ENCODE measurements around the gene EOLA1.
"Not testable (repeated sequence)": the region's sequence is repeated elsewhere in the genome, so short reads cannot be mapped to it uniquely, and the experiment has no call there.

Gene EOLA1

DNA sequence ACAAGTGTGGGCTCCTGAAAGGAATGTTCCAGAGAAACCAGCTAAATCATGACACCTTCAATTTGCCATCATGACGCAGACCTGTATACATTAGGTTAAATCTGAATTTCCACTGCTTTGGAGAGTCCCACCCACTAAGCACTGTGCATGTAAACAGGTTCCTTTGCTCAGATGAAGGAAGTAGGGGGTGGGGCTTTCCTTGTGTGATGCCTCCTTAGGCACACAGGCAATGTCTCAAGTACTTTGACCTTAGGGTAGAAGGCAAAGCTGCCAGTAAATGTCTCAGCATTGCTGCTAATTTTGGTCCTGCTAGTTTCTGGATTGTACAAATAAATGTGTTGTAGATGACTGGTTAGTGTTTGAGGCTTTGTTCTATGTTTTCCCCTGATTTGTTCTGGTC, 6.2 kb downstream of the EOLA1 start:
- not testable (repeated sequence) for DNase-seq

DNA sequence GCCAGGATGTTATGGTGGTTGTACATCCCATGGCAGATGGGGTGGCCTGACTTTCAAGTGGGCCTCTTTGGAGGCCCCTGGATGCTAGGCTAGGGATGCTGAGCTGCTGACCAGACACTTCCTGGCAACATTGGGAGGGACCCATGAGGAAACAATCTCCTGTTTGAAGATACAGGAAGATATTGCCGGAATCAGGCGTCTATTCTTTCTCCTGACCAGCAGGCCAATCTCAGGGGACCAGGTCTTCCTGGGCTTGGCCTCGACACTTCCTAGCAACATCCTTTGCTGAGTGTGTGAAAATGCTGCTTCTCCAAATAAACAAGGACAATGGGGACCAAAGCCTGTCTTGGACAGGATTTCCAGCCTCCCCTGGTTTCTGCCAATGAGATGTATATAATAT, 7.0 kb downstream of the EOLA1 start:
- not testable (repeated sequence) for DNase-seq

DNA sequence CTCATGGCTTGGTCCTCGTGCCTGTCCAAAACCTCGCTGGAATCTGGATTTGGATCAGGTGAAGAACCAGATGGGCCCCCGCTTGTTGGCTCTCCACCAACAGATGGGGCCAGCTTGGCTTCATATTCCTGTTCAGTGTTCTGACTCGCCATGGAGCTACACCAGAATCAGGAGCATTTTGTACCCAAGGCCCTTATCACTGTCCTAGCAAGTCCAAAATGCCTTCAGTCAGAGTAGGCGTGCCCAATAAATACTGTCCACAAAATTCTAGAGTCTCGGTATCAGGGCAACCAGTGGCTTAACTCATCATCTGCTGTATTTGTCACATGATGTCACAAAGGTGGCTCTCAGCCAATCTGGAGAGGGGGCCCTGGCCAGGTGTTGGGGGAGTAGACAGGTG, 8.9 kb downstream of the EOLA1 start, which contains the start of gene HSFX3:
Gene HSFX3, minus strand, starts transcription at position 224 of the 400 bp plus-strand sequence. Its CDS starts 72 bp downstream, at position 152.
- not testable (repeated sequence) for DNase-seq

DNA sequence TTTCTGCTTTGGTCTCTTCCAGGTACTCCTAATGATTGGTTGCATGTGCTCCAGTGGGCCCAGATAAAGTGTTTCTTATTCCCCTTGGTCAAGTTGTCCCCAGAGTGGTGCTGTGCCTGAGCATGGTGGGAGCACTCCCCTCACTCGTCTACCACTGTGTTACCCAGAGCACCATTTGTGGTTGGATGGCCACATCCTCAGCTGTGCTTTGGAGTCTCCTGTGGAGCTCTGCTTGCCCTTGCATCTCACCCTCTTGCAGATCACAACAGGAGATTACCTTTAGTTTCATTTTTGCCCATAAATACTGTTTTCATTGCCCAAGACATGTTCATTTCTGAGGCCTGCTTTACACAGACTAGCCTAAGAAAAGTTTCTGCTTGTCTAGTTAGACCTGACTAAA, 9.6 kb downstream of the EOLA1 start:
- not testable (repeated sequence) for DNase-seq

DNA sequence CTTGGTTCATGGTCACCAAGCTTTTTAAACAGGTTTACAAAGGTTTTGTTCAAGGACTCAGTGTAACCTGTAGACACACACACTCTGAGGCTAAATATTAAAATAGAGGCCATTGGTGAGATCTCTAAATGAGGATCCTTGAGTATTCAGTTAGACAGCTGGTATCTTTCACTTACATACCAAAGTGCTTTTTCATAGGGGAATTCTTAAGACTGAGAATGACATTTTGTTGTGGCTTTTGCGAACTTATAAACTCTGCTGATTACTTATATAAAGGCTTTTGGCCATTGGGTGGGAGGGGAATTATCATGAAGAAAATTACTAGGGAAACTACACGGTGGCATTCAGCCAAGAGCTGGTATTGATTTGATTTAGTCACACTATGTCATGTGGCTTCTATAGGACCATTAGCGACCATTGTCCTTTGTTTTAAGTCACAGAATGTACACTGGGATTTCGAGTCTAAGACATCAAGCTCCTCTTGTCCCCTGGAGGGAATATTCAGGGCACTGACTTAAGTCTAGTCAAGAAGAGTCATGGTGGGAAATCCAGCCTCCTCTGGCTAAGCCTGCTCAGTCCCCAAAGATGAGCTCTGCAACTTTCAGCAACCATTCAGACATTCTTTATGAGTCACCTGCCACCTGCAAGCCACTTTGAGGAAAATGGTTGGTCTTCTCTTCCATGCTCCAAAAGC, 10.6 kb downstream of the EOLA1 start:
- not testable (repeated sequence) for DNase-seq

DNA sequence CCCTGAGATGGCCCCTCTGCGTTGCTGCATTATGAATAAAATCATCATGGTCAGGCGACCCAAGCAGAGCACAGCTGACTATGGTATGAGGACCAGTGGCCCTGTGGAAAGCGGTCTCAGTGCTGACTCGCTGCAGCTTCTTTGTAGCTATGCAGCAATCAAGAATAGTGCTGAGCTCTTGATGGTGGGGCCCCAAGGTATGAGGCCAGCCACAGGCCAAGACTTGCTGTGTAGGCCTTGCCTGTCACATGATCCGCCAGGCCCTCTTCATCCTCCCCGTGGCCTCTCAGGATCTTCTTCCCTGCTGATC, 11.1 kb downstream of the EOLA1 start:
- not testable (repeated sequence) for DNase-seq

DNA sequence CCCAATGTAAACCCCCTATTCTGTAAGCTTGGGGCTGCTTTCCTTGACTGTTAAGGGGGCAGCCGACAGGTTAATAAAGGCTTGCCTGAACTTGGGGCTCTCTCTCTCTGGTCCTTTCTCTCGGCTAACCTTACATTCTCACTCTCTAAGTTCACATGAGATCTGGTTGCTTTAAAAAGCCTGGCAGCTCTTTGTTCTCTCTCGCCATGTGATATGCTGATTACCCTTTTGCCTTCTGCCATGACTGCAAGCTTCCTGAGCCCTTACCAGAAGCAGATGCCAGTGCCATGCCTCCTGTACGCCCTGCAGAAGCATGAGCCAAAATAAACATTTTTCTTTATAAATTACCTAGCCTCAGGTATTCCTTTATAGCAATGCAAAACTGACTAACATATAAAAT, 14.4 kb downstream of the EOLA1 start:
- DNase-seq = not testable (repeated sequence)

DNA sequence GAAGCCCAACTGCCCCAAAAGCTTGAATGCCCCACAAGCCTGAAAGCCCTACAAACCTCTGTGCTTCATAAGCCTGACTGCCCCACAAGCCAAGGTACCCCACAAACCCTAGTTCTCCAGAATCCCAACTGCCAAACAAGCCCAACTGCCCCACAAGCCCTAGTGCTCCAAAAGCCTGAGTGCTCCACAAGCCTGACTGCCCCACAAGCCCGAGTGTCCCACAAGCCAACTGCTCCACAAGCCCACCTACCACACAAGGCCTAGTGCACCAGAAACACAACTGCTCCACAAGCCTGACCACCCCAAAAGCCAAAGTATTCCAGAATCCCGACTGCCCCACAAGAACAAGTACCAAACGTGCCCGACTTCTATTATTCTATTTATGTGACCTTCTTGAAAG, 22.5 kb downstream of the EOLA1 start:
- no peak for DNase-seq

DNA sequence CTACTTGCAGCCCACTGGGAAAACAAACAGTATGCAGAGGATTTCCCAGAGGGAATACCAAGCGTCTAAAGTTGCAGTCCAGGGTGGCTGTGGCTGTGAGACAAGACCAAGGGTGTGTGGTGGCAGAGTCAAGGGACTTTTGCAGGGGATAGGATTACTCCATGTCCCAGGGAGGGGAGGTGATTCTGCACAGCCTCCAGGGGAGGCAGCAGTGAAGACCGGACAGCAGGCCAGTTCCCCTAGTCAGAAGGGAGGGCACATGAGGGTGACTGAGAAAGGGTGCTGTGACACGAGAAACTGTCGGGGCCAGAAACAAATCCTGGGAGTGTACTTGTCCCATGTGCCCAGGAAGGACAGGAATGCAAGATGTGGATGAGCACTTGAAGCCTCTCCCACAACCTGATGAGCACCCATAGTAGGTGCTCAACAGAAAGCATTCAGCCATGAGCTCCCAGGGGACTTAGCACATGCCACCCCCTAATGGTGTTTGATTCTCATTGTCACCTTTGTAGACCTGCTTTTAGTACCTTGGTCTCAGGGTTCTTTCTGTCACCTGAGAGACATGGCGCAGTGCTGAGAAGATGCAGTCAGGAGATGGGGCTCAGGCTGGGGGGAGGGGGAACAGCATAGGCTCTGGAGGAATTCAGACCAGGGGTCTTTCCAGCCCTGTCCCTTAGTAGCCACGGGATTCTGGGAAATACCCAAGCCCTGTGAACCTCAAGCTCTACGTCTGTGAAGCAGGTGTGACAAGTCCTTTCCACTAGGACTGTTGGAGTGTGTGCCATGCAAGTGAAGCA, 27.0 kb downstream of the EOLA1 start:
- DNase-seq = no peak

DNA sequence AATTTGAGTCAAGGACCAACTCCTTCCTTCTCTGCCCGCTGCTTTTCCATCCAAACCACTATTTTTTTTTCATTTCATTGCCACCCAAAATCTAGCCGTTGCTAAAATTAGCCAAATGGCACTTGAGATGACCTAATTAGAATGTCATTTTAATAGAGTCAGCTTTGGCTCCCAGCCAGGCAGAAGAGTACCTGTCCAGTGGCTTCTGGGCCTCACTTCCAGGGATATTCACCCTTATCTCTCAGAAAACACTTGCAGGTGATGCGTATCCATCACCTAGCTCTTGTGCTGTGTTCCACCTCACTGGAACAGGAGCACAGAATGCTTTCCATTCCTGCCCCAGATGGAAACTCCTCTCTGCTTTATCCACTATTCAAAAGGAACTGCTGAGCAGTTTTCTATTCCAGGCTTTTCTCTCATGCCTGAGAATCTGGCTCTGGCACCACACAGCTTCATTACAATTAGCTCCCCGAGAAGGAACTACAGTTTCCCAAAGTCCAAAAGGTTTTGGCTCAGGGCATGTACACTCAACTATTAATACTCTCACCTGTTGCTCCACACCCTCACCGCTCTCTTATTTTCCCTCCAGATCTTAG, 28.0 kb downstream of the EOLA1 start:
- no peak for DNase-seq

DNA sequence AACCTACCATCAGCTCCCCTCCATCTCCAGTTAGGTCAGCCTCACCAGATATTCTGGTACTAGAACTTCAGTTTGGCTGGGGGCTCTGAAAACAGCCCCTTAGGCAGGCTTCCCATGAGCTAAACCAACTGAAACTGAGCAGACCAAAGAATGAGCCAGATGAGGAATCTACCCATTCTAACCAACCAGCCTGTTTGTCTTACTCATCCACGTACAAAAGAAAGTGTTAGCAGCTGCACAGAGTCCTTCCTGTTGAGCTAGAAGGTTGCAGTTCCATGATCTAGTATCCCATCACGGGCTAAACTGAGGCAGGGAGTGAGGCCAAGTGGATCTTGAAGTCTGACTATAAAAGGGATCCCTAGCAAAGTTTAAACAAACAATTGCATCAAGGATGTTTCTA, 29.0 kb downstream of the EOLA1 start:
- DNase-seq = no peak

DNA sequence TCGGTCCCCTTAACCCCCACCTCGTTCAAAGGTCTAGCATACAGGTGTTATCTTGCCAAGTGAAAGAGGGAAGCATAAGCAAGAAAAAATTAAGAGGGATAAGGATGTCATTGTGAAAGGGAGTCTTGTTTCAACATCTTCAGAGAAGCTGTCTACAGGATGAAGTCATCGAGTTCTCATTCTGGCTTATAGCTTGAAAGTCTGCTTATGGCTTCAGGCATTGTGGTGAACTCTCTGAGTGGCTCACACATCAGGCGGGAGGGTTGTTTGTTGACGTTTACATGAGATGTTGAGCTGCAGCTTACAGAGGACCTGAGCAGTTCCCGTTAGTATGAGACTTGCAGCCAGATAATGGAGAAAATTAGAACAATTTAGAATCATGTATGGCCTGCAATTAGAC, 29.9 kb downstream of the EOLA1 start:
- DNase-seq = no peak

DNA sequence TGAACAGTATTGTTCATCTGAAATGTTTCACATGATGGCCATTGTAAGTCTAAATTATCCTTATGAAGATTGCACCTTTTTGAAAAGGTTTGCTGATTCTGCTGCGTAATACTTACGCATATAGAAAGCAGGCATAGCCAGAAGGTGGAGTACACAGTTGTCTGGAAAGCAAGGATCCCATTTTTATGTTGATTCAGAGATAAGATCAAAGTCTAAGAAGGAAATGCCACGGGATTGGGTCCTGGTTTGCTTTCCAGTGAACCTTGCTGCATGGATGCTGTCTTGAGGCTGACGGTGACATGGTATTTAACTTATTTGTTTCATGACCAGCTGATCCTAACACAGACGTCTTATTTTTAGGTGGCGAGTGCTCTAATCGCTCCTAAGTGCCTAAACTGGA, 31.0 kb downstream of the EOLA1 start:
- no peak for DNase-seq

DNA sequence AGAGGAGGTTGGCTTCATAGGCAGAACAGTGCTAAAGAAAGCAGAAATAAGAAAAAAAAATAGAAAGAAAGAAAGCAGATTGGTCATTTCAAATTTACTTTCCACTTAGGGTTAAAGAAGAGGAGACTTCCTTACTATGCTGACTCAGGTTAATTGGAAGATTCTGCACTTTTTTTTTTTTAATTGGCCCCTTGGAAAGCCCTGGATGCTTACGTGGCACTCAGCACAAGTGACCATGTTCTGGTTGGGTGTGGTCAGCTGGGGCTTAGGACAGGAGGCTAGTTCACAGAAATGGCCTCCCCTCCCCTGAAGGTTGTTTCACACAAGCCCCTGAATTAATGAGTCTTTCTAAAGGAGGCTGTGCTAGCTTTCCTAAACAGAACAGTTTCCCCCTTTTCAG, 31.9 kb downstream of the EOLA1 start:
- DNase-seq = no peak

DNA sequence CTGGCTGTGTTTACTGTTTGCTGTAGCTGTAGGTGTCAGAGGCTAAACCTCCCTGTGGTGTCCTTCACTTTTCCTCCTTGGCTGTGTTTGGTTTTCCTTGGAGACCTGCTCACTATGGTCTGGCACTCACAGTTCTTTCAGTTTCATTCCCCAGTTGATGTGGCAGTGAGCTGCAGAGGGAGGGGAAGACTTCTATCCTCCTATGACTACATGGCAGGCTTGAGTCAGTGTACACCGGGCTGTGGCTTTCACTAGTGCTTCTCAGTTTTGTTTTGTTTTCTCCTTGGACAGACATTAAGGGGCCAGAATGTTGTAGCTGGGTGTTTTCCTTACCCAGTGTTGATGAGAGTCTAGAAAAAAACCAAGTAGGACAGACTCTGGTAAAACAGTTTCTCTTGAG, 32.6 kb downstream of the EOLA1 start:
- DNase-seq = not testable (repeated sequence)

DNA sequence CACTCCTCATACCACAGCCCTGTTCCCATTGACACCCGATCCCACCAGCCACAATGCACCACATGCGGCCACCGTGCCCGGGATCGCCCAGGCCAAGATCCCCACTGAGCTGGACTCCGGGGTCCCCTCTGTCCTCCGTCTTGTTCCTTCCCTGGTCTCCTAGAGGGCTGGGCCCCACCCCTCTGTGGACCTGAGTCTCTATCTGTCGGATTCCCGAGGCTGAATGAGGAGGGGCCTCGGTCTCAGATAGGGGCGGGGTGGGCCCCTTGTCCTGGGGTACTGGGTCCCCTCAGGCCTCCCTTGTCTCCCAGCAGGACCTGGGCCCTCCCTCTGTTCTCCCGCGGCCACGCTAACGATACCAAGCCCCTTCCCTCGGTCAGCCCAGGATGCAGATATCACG, 44.8 kb downstream of the EOLA1 start:
- DNase-seq = not testable (repeated sequence)

DNA sequence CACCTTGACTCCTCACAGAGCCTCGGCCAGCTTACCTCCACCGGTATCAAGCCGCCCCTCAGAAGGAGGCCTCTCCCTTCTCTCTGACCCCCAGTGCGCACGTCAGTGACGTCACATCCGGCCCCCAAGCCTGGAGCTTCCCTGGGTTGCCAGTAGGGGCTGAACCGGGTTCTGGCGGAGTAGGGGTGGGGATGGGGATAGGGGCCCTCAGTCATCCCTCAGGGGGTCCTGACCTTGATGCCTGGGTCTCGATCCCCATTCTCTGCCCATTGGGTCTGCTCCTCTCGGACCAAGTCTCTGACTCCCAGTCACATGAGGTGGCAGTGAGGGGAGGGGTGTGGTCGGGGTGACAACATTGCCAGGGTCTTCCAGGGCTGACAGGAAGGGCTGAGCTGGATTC, 46.5 kb downstream of the EOLA1 start, which contains the start of gene MAGEA9B:
Gene MAGEA9B, minus strand, starts transcription at position 101 of the 400 bp plus-strand sequence. CDS start 4,280 bp downstream, outside the sequence.
- DNase-seq = not testable (repeated sequence)

DNA sequence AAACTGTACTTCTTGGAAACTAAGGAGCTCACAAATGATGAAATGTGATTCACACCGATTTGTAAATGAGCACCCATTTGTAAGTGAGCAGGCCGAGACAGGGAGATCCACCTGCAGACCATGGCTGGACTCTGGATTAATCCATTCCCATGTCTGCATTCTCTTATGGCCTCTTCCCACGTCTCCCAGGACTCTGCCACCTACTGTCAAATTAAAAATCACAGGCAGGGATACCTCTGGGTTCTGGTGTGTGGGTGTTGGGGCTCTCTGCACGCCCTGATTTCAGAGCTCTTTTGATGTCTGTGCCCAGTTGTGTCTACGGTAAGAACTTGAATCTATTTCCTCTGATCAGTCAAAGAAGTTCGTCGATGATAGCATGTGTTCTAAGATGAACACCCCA, 50.2 kb downstream of the EOLA1 start:
- DNase-seq = not testable (repeated sequence)

DNA sequence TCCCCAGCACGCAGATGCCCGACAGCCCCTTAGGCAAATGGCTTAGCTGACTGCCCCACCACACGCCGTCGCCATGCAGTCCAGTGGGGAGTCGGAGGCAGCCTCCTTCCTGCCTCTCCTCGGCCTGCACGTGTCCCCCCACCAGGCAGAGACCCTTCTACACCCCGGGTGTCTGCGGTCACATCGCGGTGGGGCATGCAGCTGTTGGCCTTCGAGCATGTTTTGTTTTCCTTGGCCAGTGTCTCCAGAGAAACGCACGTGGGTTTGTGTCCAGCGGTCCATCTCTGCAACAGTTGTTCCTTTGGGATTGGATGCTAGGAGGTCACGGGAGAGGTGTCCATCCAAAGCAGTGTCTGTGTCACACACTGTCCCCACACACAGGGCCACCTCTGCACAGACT, 54.4 kb downstream of the EOLA1 start, which contains the start of gene HSFX2:
Gene HSFX2, minus strand, starts transcription at position 101 of the 400 bp plus-strand sequence. CDS start 614 bp downstream, outside the sequence.
- not testable (repeated sequence) for DNase-seq

DNA sequence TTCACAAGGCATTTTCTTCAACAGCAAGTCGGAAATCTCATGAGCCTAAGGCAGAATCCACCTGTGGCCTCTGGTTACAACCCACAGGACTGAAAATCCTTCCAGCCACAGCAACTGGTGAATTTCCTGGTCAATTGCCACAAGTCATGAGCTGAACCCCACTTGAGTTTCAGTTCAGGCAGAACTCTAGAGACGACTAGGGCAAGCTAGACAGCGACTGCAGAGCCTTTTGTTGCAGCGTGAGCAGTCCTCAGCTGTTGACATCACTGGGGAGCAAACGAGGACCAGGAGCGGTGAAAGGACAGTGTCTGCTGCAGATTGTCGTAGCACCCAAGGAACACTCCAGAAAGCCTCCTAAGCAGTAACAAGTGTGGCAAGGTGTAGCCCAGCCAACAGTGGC, 55.1 kb downstream of the EOLA1 start:
- not testable (repeated sequence) for DNase-seq

All from activated T-cell treated with anti-CD3 and anti-CD28 coated beads, Interleukin-2, amount 50 U/mL, for 48 hours (primary cell).